ENCODE data around the gene PRKCZ. TPM values are rescaled to one million over a fixed set of nuclear protein-coding genes. Genes with fewer than 3 reads are reported as not detected.
"Not testable (repeated sequence)": the region's sequence is repeated elsewhere in the genome, so short reads cannot be mapped to it uniquely, and the experiment has no call there.

Gene PRKCZ
- total and polyA plus RNA-seq, 2 experiments from 2014 or later, result 1.4 to 2.8 TPM

DNA sequence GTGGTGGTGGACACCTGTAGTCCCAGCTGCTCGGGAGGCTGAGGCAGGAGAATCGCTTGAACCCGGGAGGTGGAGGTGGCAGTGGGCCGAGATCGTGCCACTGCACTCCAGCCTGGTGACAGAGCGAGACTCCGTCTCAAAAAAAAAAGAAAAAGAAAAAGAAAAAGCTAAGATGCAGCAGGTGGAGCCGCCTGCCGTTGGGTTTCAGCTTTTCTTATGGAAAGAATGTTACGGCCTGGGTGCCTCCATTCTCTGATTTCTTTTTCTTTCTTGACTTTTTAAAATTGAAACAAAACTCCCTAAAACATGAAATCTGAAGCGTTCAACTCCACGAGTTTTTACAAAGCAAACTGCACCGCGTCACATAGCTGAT is 64.4 kb downstream of the PRKCZ start:
- 52 to 55% methylated on average over 14 of the region's 14 CpGs for WGBS, 2 experiments (ENCODE audit: low coverage in 1 of 2, low lambda C conversion rate in 2 of 2, missing lambda C conversion rate in 2 of 2)
- H3K4me1 ChIP-seq (ENCODE audit: insufficient read depth), result peaks cover 10% of the 10 kb centered on the region

DNA sequence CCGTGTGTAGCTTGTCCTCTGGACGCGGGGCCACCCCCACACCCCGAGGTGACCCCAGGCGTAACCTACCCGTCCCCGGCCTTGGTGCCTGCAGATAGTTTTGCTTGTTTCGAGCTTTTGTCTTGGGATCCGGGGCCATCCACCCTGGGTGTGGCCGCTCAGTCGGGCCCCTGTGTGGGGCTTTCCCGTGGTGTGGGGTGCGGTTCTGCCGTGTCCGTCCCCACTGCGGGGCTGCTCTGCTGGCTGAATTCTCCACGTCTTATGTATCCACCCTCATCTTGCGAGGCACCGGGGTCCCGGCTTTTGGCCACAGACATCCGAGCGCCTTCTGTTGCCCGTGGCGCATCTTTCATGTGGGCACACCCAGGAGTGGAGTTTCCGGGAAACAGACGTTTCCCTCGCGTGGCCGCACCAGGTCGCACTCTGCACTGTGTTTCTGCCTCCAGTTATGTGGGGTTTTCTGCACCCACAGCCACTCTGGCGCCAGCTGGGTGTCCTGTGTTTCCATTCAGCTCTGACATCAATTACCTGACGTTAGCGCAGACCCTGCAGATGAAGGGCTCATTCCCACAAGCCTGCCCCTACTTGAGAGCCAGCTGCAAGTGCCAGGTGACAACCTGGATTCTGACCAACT is 64.9 kb downstream of the PRKCZ start:
- Histone ChIP-seq H3K4me3 (no peak overlapping the region), H2AFZ (no peak overlapping the region), H3K4me2 (ENCODE audit: unreplicated experiment) (no peak overlapping the region), H3K27me3 (replicated peaks; ENCODE audit: insufficient read depth) (peaks cover 36% of the 10 kb centered on the region), H3K9me3 (ENCODE audit: low read depth) (no peaks in the 10 kb centered on the region), H3F3A (ENCODE audit: insufficient read depth) (no peaks in the 10 kb centered on the region), H3K4me1 (ENCODE audit: insufficient read depth) (peaks cover 10% of the 10 kb centered on the region), H3K9ac (no peak overlapping the region), H4K20me1 (ENCODE audit: insufficient read depth) (no peaks in the 10 kb centered on the region), H3K9me2 (ENCODE audit: insufficient read depth) (no peaks in the 10 kb centered on the region), H3K27ac (no peak overlapping the region), H3K79me2 (ENCODE audit: insufficient read depth) (no peaks in the 10 kb centered on the region), H3K36me3 (ENCODE audit: low read depth) (no peaks in the 10 kb centered on the region)
- TF ChIP-seq EZH2 (IDR thresholded peaks at IDR 0.05; ENCODE audit: insufficient read depth, poor library complexity, severe bottlenecking), result peak; percentile 9
- no peak for TF ChIP-seq EZH2phosphoT487 (IDR thresholded peaks at IDR 0.05; ENCODE audit: insufficient read depth, low read depth)
- no peak for DNase-seq
- in situ Hi-C loops (cut with MboI), result no loop called here
- WGBS, 2 experiments (ENCODE audit: low coverage in 1 of 2, low lambda C conversion rate in 2 of 2, missing lambda C conversion rate in 2 of 2), result 30 to 33% methylated on average over 30 to 33 of the region's 33 CpGs

More for the DNA sequence above, 64.4 kb downstream of the PRKCZ start:
- H3K36me3 ChIP-seq (ENCODE audit: low read depth); H2AFZ ChIP-seq; H3K9me2 ChIP-seq (ENCODE audit: insufficient read depth); H3K27ac ChIP-seq; H3K9ac ChIP-seq; H3K9me3 ChIP-seq (ENCODE audit: low read depth); in situ Hi-C loops (cut with MboI); H3F3A ChIP-seq (ENCODE audit: insufficient read depth); H4K20me1 ChIP-seq (ENCODE audit: insufficient read depth); DNase-seq; H3K4me2 ChIP-seq (ENCODE audit: unreplicated experiment); H3K79me2 ChIP-seq (ENCODE audit: insufficient read depth); H3K4me3 ChIP-seq: not testable (repeated sequence)
- peak; percentile 21 for TF ChIP-seq EZH2 (IDR thresholded peaks at IDR 0.05; ENCODE audit: insufficient read depth, poor library complexity, severe bottlenecking)
- peaks cover 36% of the 10 kb centered on the region for H3K27me3 ChIP-seq (replicated peaks; ENCODE audit: insufficient read depth)

DNA sequence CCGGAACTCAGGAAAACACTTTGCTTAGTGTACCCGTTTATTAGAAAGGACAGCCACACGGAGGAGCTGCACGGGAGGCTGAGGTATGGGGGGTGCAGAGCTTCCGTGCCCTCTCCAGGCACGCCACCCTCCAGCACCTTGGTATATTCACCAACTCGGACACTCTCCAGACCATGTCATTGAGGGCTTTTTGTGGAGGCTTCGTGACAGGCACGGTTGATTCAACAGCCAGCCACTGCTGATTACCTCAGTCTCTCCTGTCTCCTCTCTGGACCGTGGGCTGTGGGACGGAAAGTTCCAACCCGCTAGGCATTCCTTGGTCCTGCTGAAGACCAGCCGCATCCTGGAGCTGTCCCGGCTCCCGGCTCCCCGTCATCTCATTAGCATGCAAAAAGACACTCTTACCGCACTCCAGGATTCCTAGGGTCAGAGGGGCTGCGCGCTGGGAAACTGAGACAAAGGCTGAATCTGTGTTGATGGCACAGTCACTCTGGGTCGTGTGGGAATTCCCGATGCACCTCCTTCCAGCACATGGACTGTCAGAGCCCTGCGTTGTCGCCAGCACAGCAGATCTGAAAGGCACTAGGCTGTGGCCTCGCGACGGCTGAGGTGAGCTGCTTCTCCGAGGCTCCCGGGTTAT is 65.6 kb downstream of the PRKCZ start:
- Histone ChIP-seq H3K79me2 (ENCODE audit: insufficient read depth) (no peaks in the 10 kb centered on the region), H3F3A (ENCODE audit: insufficient read depth) (no peaks in the 10 kb centered on the region), H3K9me2 (ENCODE audit: insufficient read depth) (no peaks in the 10 kb centered on the region), H3K4me2 (ENCODE audit: unreplicated experiment) (peak overlapping the region; percentile 50), H4K20me1 (ENCODE audit: insufficient read depth) (no peaks in the 10 kb centered on the region), H3K9me3 (ENCODE audit: low read depth) (no peaks in the 10 kb centered on the region), H3K36me3 (ENCODE audit: low read depth) (no peaks in the 10 kb centered on the region), H3K4me3 (peak overlapping the region; percentile 12; the same call in 1 of the 2 replicates), H3K4me1 (ENCODE audit: insufficient read depth) (peaks cover 10% of the 10 kb centered on the region), H3K9ac (no peak overlapping the region), H3K27ac (no peak overlapping the region), H3K27me3 (replicated peaks; ENCODE audit: insufficient read depth) (peaks cover 36% of the 10 kb centered on the region), H2AFZ (no peak overlapping the region)
- no peak for TF ChIP-seq EZH2 (IDR thresholded peaks at IDR 0.05; ENCODE audit: insufficient read depth, poor library complexity, severe bottlenecking)
- WGBS, 2 experiments (ENCODE audit: low coverage in 1 of 2, low lambda C conversion rate in 2 of 2, missing lambda C conversion rate in 2 of 2), result 3 to 5% methylated on average over 28 of the region's 28 CpGs
- in situ Hi-C loops (cut with MboI), result no loop called here
- peak; percentile 60 for DNase-seq

DNA sequence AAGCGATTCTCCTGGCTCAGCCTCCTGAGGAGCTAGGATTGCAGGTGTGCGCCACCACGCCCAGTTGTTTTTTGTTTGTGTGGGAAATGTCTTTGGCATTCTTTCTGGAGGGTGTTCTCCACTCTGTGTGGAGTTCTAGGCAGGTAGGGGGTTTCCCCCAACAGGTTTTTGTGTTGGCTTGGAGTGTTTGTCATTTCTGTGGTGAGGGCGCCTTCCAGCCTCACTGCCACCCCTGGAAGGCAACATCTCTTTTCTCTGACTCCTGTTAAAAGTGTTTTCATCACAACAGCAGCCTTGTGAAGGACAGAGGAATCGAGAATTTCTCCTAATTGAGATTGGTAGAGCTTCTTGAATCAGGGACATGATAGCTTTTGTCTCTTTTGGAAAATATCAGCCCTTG is 69.7 kb downstream of the PRKCZ start:
- in situ Hi-C loops (cut with MboI), result no loop called here
- peaks cover 10% of the 10 kb centered on the region for H3K4me1 ChIP-seq (ENCODE audit: insufficient read depth)
- DNase-seq, result no peak
- no peaks in the 10 kb centered on the region for H3F3A ChIP-seq (ENCODE audit: insufficient read depth)
- H3K79me2 ChIP-seq (ENCODE audit: insufficient read depth), result no peaks in the 10 kb centered on the region
- H2AFZ ChIP-seq, result no peak overlapping the region
- no peak overlapping the region for H3K27ac ChIP-seq
- TF ChIP-seq EZH2phosphoT487 (IDR thresholded peaks at IDR 0.05; ENCODE audit: insufficient read depth, low read depth), result no peak
- no peak for TF ChIP-seq EZH2 (IDR thresholded peaks at IDR 0.05; ENCODE audit: insufficient read depth, poor library complexity, severe bottlenecking)
- no peaks in the 10 kb centered on the region for H4K20me1 ChIP-seq (ENCODE audit: insufficient read depth)
- no peak overlapping the region for H3K4me2 ChIP-seq (ENCODE audit: unreplicated experiment)
- H3K27me3 ChIP-seq (replicated peaks; ENCODE audit: insufficient read depth), result peaks cover 27% of the 10 kb centered on the region
- H3K9me2 ChIP-seq (ENCODE audit: insufficient read depth), result no peaks in the 10 kb centered on the region
- no peak overlapping the region for H3K4me3 ChIP-seq
- no peak overlapping the region for H3K9ac ChIP-seq
- H3K9me3 ChIP-seq (ENCODE audit: low read depth), result no peaks in the 10 kb centered on the region
- H3K36me3 ChIP-seq (ENCODE audit: low read depth), result no peaks in the 10 kb centered on the region
- 66 to 69% methylated on average over 5 of the region's 5 CpGs for WGBS, 2 experiments (ENCODE audit: low coverage in 1 of 2, low lambda C conversion rate in 2 of 2, missing lambda C conversion rate in 2 of 2)

Data from GM23248 (cell line).